Neural progenitor cell (in vitro differentiated cells): ENCODE results near the gene PHGDH. TPM values are rescaled to one million over a fixed set of nuclear protein-coding genes. Genes with fewer than 3 reads are reported as not detected.

Experiments
- DNase-seq: peaks from one replicate; pipeline ENCODE4 v3.0.0-alpha.2; 2016; ENCODE audit warnings: low spot score
- H2AFZ ChIP-seq: fragments of 200-600 bp; sonication (generic); replicated peaks from 2 replicates; pipeline ENCODE4 v1.6.1; 2016; ENCODE audit warnings: antibody characterized with exemption
- H3F3A ChIP-seq: fragments of 200-600 bp; sonication (generic); 2 replicates; pipeline ENCODE4 v1.6.1; 2016; ENCODE audit warnings: antibody characterized with exemption, low read depth
- H3K27ac ChIP-seq: fragments of 200-600 bp; sonication (generic); 2 replicates; pipeline ENCODE4 v1.5.1; 2016; ENCODE audit warnings: mild to moderate bottlenecking
- H3K27me3 ChIP-seq: fragments of 200-600 bp; sonication (generic); 2 replicates; pipeline ENCODE4 v1.6.1; 2016; ENCODE audit warnings: mild to moderate bottlenecking, moderate library complexity
- H3K36me3 ChIP-seq: fragments of 200-600 bp; sonication (generic); 2 replicates; pipeline ENCODE4 v1.5.1; 2016
- H3K4me1 ChIP-seq: fragments of 200-600 bp; sonication (generic); 2 replicates; pipeline ENCODE4 v1.6.1; 2016; ENCODE audit warnings: mixed run types
- H3K4me2 ChIP-seq: fragments of 200-600 bp; sonication (generic); 2 replicates; pipeline ENCODE4 v1.6.1; 2016
- H3K4me3 ChIP-seq: fragments of 200-600 bp; sonication (generic); 2 replicates; pipeline ENCODE4 v1.5.1; 2016
- H3K79me2 ChIP-seq: fragments of 200-600 bp; sonication (generic); 2 replicates; pipeline ENCODE4 v1.6.1; 2016; ENCODE audit warnings: low read depth
- H3K9ac ChIP-seq: fragments of 200-600 bp; sonication (generic); 2 replicates; pipeline ENCODE4 v1.6.1; 2016
- H3K9me3 ChIP-seq: fragments of 200-600 bp; sonication (generic); 2 replicates; pipeline ENCODE4 v1.5.1; 2016; ENCODE audit warnings: low read depth
- H4K20me1 ChIP-seq: fragments of 200-600 bp; sonication (generic); 2 replicates; pipeline ENCODE4 v1.6.1; 2016; ENCODE audit warnings: low read depth
- H3K27ac Mint-ChIP-seq: 3 replicates; pipeline ENCODE4 v1.8.0; 2021; ENCODE audit warnings: mixed read lengths
- H3K27me3 Mint-ChIP-seq: 2 replicates; pipeline ENCODE4 v1.8.0; 2022; ENCODE audit warnings: low read depth, mild to moderate bottlenecking, inconsistent platforms, moderate library complexity, mixed read lengths; ENCODE audit not compliant: insufficient read depth
- H3K36me3 Mint-ChIP-seq: 3 replicates; pipeline ENCODE4 v1.8.0; 2021; ENCODE audit warnings: mixed read lengths
- H3K4me1 Mint-ChIP-seq: 3 replicates; pipeline ENCODE4 v1.8.0; 2021; ENCODE audit warnings: mixed read lengths
- H3K4me3 Mint-ChIP-seq: 3 replicates; pipeline ENCODE4 v1.8.0; 2021; ENCODE audit warnings: mild to moderate bottlenecking, moderate library complexity, mixed read lengths
- H3K9me3 Mint-ChIP-seq: 3 replicates; pipeline ENCODE4 v1.8.0; 2020; ENCODE audit warnings: mixed read lengths
- EZH2 ChIP-seq: fragments of 200-600 bp; sonication (generic); IDR thresholded peaks from 2 replicates; pipeline ENCODE4 v1.6.1; 2017; ENCODE audit warnings: antibody characterized with exemption, mild to moderate bottlenecking, moderate library complexity
- EZH2phosphoT487 ChIP-seq: fragments of 200-600 bp; sonication (generic); IDR thresholded peaks from 2 replicates; pipeline ENCODE4 v1.6.1; 2017; ENCODE audit warnings: antibody characterized with exemption
- total RNA-seq: library from RNA; depleted of rRNA; stranded (reverse); fragments of >200 nt; gene quantifications from 2 replicates; pipeline ENCODE4 v1.2.3, GENCODE V29; 2015; ENCODE audit warnings: low replicate concordance
- TF ChIP-seq, protein P1 (sequence below): fragments of 200-600 bp; sonication (generic); IDR thresholded peaks from 2 replicates; pipeline ENCODE4 v1.5.1; 2017; ENCODE audit warnings: antibody characterized with exemption, mild to moderate bottlenecking

PHGDH gene
- total RNA-seq, 1 donor from 2014 or later = 166 TPM

DNA sequence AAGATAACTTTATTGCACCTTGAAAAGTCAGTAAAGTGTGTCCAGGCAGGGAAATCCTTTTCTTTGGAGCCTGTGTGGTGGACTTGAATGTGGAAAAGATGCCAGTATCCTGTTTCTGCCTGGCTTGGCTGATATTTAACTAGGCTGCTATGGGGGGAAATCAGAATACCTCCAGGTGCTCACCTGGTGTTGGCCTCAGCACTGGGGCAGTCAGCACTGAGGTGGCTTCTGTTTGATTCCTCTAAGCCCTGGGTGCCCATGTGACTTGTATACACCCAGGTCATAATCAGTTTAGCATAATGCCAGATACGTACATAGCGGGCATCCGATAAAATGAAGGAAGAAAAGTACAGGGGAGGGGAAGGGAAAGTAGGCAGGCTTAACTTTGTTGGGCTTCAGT is 7.2 kb downstream of the PHGDH start:
- Histone ChIP-seq H3K9ac (no peak overlapping the region), H3K27ac (no peak overlapping the region), H3K27me3 (no peaks in the 10 kb centered on the region), H3F3A (peaks cover 9% of the 10 kb centered on the region), H3K79me2 (peaks cover 84% of the 10 kb centered on the region), H4K20me1 (peaks cover 81% of the 10 kb centered on the region), H3K4me3 (no peak overlapping the region), H3K36me3 (no peaks in the 10 kb centered on the region), H3K9me3 (no peaks in the 10 kb centered on the region), H2AFZ (no peak overlapping the region), H3K4me1 (peaks cover 24% of the 10 kb centered on the region), H3K4me2 (no peak overlapping the region)
- DNase-seq = no peak
- H3K36me3 Mint-ChIP-seq = peaks cover 48% of the 10 kb centered on the region
- no peaks in the 10 kb centered on the region for H3K27me3 Mint-ChIP-seq
- H3K9me3 Mint-ChIP-seq = no peaks in the 10 kb centered on the region
- no peak for TF ChIP-seq EZH2phosphoT487
- TF ChIP-seq, protein P1, sequence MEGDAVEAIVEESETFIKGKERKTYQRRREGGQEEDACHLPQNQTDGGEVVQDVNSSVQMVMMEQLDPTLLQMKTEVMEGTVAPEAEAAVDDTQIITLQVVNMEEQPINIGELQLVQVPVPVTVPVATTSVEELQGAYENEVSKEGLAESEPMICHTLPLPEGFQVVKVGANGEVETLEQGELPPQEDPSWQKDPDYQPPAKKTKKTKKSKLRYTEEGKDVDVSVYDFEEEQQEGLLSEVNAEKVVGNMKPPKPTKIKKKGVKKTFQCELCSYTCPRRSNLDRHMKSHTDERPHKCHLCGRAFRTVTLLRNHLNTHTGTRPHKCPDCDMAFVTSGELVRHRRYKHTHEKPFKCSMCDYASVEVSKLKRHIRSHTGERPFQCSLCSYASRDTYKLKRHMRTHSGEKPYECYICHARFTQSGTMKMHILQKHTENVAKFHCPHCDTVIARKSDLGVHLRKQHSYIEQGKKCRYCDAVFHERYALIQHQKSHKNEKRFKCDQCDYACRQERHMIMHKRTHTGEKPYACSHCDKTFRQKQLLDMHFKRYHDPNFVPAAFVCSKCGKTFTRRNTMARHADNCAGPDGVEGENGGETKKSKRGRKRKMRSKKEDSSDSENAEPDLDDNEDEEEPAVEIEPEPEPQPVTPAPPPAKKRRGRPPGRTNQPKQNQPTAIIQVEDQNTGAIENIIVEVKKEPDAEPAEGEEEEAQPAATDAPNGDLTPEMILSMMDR = no peak
- no peak for TF ChIP-seq EZH2
- no peak overlapping the region for H3K27ac Mint-ChIP-seq
- no peak overlapping the region for H3K4me3 Mint-ChIP-seq
- peaks cover 22% of the 10 kb centered on the region for H3K4me1 Mint-ChIP-seq

DNA sequence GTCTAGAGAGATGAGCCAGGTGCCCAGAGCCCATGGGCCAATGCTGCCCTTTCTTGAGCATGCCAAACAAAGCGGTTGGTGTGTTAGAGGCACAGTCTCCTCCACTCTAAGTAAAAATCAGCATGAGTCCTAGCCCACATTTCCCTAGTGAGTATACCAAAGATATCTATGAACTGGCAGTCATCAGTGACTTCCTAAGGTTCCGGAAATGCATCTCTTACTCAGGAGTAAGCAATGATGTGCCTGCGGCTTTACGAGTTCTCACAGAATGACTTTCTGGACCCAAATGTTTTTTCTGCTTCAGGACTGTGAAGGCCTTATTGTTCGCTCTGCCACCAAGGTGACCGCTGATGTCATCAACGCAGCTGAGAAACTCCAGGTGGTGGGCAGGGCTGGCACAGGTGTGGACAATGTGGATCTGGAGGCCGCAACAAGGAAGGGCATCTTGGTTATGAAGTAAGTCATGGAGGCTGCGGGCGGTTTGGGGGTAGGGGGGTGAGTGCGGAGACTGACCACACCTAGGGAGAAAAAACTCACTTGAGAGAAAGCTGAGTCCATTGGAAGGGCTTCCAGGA is 9.2 kb downstream of the PHGDH start:
- H3K4me1 Mint-ChIP-seq = peaks cover 4% of the 10 kb centered on the region
- H4K20me1 ChIP-seq = peaks cover 61% of the 10 kb centered on the region
- no peak for DNase-seq

DNA sequence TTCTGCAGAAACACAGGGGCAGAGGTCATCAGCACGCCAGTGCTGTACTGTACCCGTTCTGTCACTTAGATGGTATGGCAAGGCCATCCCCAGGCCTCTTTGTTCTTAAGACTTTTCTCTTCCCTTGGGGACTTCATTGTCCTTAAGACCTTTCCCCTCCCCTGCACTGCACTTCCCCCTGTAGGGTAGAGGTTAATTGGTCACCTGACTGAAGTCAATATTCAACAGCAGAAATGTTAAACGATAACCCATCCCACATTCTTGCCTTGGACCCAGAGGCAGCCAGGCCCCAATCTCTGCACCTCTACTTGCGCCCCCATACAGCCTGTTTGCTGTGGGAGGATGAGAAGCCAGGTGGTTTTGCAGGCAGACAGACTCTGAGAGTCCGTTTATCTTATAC is 10.2 kb downstream of the PHGDH start:
- H3K27me3 ChIP-seq = no peaks in the 10 kb centered on the region
- H3K36me3 Mint-ChIP-seq = peaks cover 57% of the 10 kb centered on the region
- H4K20me1 ChIP-seq = peaks cover 52% of the 10 kb centered on the region
- DNase-seq = no peak
- no peaks in the 10 kb centered on the region for H3K9me3 Mint-ChIP-seq
- H3K27ac ChIP-seq = no peak overlapping the region
- H3F3A ChIP-seq = no peaks in the 10 kb centered on the region
- no peaks in the 10 kb centered on the region for H3K9me3 ChIP-seq
- H3K4me1 Mint-ChIP-seq = no peaks in the 10 kb centered on the region
- H3K36me3 ChIP-seq = no peaks in the 10 kb centered on the region
- H2AFZ ChIP-seq = no peak overlapping the region
- H3K9ac ChIP-seq = no peak overlapping the region
- H3K4me2 ChIP-seq = no peak overlapping the region
- H3K4me3 Mint-ChIP-seq = no peak overlapping the region
- H3K27me3 Mint-ChIP-seq = no peaks in the 10 kb centered on the region
- H3K79me2 ChIP-seq = peaks cover 54% of the 10 kb centered on the region
- H3K4me1 ChIP-seq = peaks cover 4% of the 10 kb centered on the region
- H3K4me3 ChIP-seq = no peak overlapping the region
- H3K27ac Mint-ChIP-seq = no peak overlapping the region
- no peak for TF ChIP-seq EZH2
- TF ChIP-seq EZH2phosphoT487 = no peak
- TF ChIP-seq, protein P1 = no peak

More for the DNA sequence above, 9.2 kb downstream of the PHGDH start:
- no peak overlapping the region for H3K9ac ChIP-seq
- no peaks in the 10 kb centered on the region for H3K9me3 Mint-ChIP-seq
- no peaks in the 10 kb centered on the region for H3F3A ChIP-seq
- TF ChIP-seq EZH2 (no peak), EZH2phosphoT487 (no peak)
- TF ChIP-seq, protein P1 = no peak
- no peak overlapping the region for H3K4me3 Mint-ChIP-seq
- H3K4me3 ChIP-seq = no peak overlapping the region
- H3K9me3 ChIP-seq = no peaks in the 10 kb centered on the region
- no peak overlapping the region for H3K4me2 ChIP-seq
- H3K4me1 ChIP-seq = peaks cover 4% of the 10 kb centered on the region
- no peaks in the 10 kb centered on the region for H3K27me3 Mint-ChIP-seq
- H3K36me3 Mint-ChIP-seq = peaks cover 57% of the 10 kb centered on the region
- H3K27me3 ChIP-seq = no peaks in the 10 kb centered on the region
- no peak overlapping the region for H3K27ac ChIP-seq
- no peak overlapping the region for H2AFZ ChIP-seq
- H3K27ac Mint-ChIP-seq = no peak overlapping the region
- peaks cover 64% of the 10 kb centered on the region for H3K79me2 ChIP-seq
- H3K36me3 ChIP-seq = no peaks in the 10 kb centered on the region
